MCF 10A (cell line): Measurements from ENCODE around the gene PAFAH1B2. TPM values are rescaled to one million over a fixed set of nuclear protein-coding genes. Genes with fewer than 3 reads are reported as not detected.

ENCODE experiments used
- BruUV-seq: library from RNA; stranded (reverse); fragments of 400-500 nt; replicated peaks from 2 replicates; lab custom pipeline; 2021; lab: Mats Ljungman, UMichigan
- CTCF ChIA-PET: fragments of 300-600 bp; sonication (Branson Sonifier 250); formaldehyde crosslinking; extraction: SDS; loops from one replicate; lab custom pipeline; 2021; ENCODE audit warnings: antibody characterized with exemption, inconsistent platforms; lab: Yijun Ruan, JAX
- POLR2A ChIA-PET: fragments of 300-600, 350-650 bp; sonication (Branson Sonifier 250); formaldehyde crosslinking; extraction: SDS; loops from one replicate; lab custom pipeline; 2020; ENCODE audit warnings: antibody characterized with exemption, inconsistent platforms; lab: Yijun Ruan, JAX
- DNase-seq: peaks from one replicate; pipeline ENCODE4 v3.0.0-alpha.2; 2018; ENCODE audit not compliant: unreplicated experiment
- H3K27ac Mint-ChIP-seq: one replicate; pipeline ENCODE4 v1.8.0; 2022; ENCODE audit warnings: mild to moderate bottlenecking, low read depth, mixed read lengths; ENCODE audit not compliant: unreplicated experiment
- H3K27me3 Mint-ChIP-seq: one replicate; pipeline ENCODE4 v1.8.0; 2022; ENCODE audit warnings: mixed read lengths; ENCODE audit not compliant: insufficient read depth, unreplicated experiment
- H3K36me3 Mint-ChIP-seq: one replicate; pipeline ENCODE4 v1.8.0; 2022; ENCODE audit warnings: mild to moderate bottlenecking, moderate library complexity, mixed read lengths; ENCODE audit not compliant: insufficient read depth, unreplicated experiment
- H3K4me1 Mint-ChIP-seq: one replicate; pipeline ENCODE4 v1.8.0; 2022; ENCODE audit warnings: mixed read lengths; ENCODE audit not compliant: insufficient read depth, unreplicated experiment
- H3K4me3 Mint-ChIP-seq: one replicate; pipeline ENCODE4 v1.8.0; 2022; ENCODE audit warnings: mild to moderate bottlenecking, moderate library complexity, mixed read lengths; ENCODE audit not compliant: unreplicated experiment
- H3K9me3 Mint-ChIP-seq: one replicate; pipeline ENCODE4 v1.8.0; 2022; ENCODE audit warnings: mixed read lengths; ENCODE audit not compliant: unreplicated experiment
- CTCF ChIP-seq: fragments of 200-600 bp; IDR thresholded peaks from one replicate; pipeline ENCODE4 v1.8.0; 2022; ENCODE audit warnings: antibody characterized with exemption, mild to moderate bottlenecking; ENCODE audit not compliant: unreplicated experiment
- intact Hi-C: fragments of 100-400 bp; cut with micrococcal nuclease; formaldehyde crosslinking; loops from 2 replicates; pipeline ENCODE4 v1.14.1; 2022
- total RNA-seq: library from RNA; stranded (reverse); gene quantifications from 2 replicates; pipeline ENCODE4 v1.2.3, GENCODE V29; 2022

Gene PAFAH1B2
- total RNA-seq, 1 experiment from 2014 or later, result 146 TPM

DNA sequence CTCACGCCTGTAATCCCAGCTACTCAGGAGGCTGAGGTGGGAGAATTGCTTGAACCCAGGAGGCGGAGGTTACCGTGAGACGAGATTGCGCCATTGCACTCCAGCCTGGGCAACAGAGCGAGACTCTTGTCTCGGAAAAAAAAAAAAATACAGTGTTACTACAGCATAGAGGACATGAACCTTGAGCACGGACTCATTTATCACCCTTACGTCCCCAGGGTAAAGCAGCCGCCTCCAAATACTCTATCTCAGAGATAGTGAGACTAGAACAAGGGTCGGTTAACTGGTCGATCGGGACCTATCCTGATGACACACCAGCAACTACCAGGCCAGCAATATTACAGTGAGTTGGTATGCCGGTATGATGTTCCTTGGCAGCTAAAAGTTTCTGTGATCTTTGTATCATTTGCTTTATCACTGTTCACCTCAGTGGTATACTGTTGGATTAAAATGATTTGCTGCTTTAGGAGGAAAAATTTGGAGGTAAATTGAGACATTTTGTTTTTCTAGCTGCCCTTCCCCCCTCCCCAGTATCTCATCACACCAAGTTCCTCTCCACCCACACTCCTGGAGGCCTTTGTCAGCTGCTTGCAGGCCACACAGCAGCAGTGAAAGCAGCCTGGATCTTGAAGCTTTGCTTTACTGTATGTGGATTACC is 27.4 kb downstream of the PAFAH1B2 start:
- intact Hi-C loops, result no loop called here
- H3K36me3 Mint-ChIP-seq, result peaks cover 54% of the 10 kb centered on the region
- DNase-seq, result no peak
- no peak overlapping the region for H3K4me3 Mint-ChIP-seq
- no TSS peak for BruUV-seq
- no peaks in the 10 kb centered on the region for H3K9me3 Mint-ChIP-seq
- TF ChIP-seq CTCF, result no peak
- peaks cover 6% of the 10 kb centered on the region for H3K4me1 Mint-ChIP-seq
- CTCF ChIA-PET, result interaction anchor here (0.6 to 1.0 kb wide), 2 partner anchors 15 to 415 kb away, joined by 3 read pairs; no protein-coding TSS in a partner anchor
- POLR2A ChIA-PET, result interaction anchor here (0.8 to 1.6 kb wide), 4 partner anchors 10 to 27 kb away, joined by 3 to 8 read pairs (median 5); partner anchors contain the start of gene PAFAH1B2
- H3K27ac Mint-ChIP-seq, result no peak overlapping the region
- H3K27me3 Mint-ChIP-seq, result no peaks in the 10 kb centered on the region

- DNase-seq, result no peak
- ChIA-PET CTCF (interaction anchor here (0.6 to 1.0 kb wide), 4 partner anchors 16 to 362 kb away, joined by 3 to 4 read pairs (median 3); no protein-coding TSS in a partner anchor), POLR2A (interaction anchor here (1.0 to 1.7 kb wide), 6 partner anchors 10 to 49 kb away, joined by 3 to 8 read pairs (median 4); partner anchors contain the start of gene PAFAH1B2)
- BruUV-seq, result no TSS peak
- intact Hi-C loops, result no loop called here
- no peaks in the 10 kb centered on the region for H3K27me3 Mint-ChIP-seq
- no peak overlapping the region for H3K4me3 Mint-ChIP-seq
- H3K9me3 Mint-ChIP-seq, result no peaks in the 10 kb centered on the region
- no peak for TF ChIP-seq CTCF
- no peaks in the 10 kb centered on the region for H3K4me1 Mint-ChIP-seq
- peaks cover 41% of the 10 kb centered on the region for H3K36me3 Mint-ChIP-seq
- H3K27ac Mint-ChIP-seq, result peak overlapping the region; percentile 70
These were observed 28.8 kb downstream of the PAFAH1B2 start for GRCh38 chr11:117172724-117173421.

- BruUV-seq, result no TSS peak
- no peaks in the 10 kb centered on the region for H3K27me3 Mint-ChIP-seq
- H3K27ac Mint-ChIP-seq, result peak overlapping the region; percentile 70
- DNase-seq, result no peak
- peaks cover 18% of the 10 kb centered on the region for H3K36me3 Mint-ChIP-seq
- CTCF ChIA-PET, result interaction anchor here (0.6 to 1.0 kb wide), 3 partner anchors 31 to 1807 kb away, joined by 3 read pairs; partner anchors contain the start of gene PAFAH1B2
- POLR2A ChIA-PET, result interaction anchor here (3.4 kb wide), 1 partner anchor 30 kb away, joined by 27 read pairs; the partner anchor contains the start of gene PAFAH1B2
- no peaks in the 10 kb centered on the region for H3K9me3 Mint-ChIP-seq
- H3K4me1 Mint-ChIP-seq, result peaks cover 8% of the 10 kb centered on the region
- intact Hi-C loops, result no loop called here
- no peak overlapping the region for H3K4me3 Mint-ChIP-seq
- TF ChIP-seq CTCF, result no peak
These were observed 31.0 kb downstream of the PAFAH1B2 start for GRCh38 chr11:117175104-117175503.

GRCh38 chr11:117175781-117176180 is 31.7 kb downstream of the PAFAH1B2 start:
- Mint-ChIP-seq H3K27me3 (no peaks in the 10 kb centered on the region), H3K9me3 (no peaks in the 10 kb centered on the region), H3K4me1 (peaks cover 11% of the 10 kb centered on the region), H3K36me3 (peaks cover 11% of the 10 kb centered on the region), H3K27ac (no peak overlapping the region), H3K4me3 (no peak overlapping the region)
- no TSS peak for BruUV-seq
- CTCF ChIA-PET, result no interaction called here
- DNase-seq, result no peak
- TF ChIP-seq CTCF, result no peak
- intact Hi-C loops, result no loop called here
- POLR2A ChIA-PET, result interaction anchor here (0.5 to 3.4 kb wide), 2 partner anchors 20 to 31 kb away, joined by 4 to 27 read pairs; partner anchors contain the start of gene PAFAH1B2
